ENCODE measurements around the gene CHIC1.

- TF ChIP-seq, protein P1, sequence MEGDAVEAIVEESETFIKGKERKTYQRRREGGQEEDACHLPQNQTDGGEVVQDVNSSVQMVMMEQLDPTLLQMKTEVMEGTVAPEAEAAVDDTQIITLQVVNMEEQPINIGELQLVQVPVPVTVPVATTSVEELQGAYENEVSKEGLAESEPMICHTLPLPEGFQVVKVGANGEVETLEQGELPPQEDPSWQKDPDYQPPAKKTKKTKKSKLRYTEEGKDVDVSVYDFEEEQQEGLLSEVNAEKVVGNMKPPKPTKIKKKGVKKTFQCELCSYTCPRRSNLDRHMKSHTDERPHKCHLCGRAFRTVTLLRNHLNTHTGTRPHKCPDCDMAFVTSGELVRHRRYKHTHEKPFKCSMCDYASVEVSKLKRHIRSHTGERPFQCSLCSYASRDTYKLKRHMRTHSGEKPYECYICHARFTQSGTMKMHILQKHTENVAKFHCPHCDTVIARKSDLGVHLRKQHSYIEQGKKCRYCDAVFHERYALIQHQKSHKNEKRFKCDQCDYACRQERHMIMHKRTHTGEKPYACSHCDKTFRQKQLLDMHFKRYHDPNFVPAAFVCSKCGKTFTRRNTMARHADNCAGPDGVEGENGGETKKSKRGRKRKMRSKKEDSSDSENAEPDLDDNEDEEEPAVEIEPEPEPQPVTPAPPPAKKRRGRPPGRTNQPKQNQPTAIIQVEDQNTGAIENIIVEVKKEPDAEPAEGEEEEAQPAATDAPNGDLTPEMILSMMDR (IDR thresholded peaks at IDR 0.05) = no peak
- TF ChIP-seq POLR2A (IDR thresholded peaks at IDR 0.05; ENCODE audit: low read length) (no peak), JUN (IDR thresholded peaks at IDR 0.05) (no peak), EP300 (IDR thresholded peaks at IDR 0.05) (no peak), HDAC2 (IDR thresholded peaks at IDR 0.05) (no peak), POLR2AphosphoS2 (conservative IDR thresholded peaks at IDR 0.05; ENCODE audit: low read length) (no peak), PBX3 (IDR thresholded peaks at IDR 0.05) (no peak), CHD4 (IDR thresholded peaks at IDR 0.05; ENCODE audit: borderline replicate concordance) (no peak), ESRRA (IDR thresholded peaks at IDR 0.05; ENCODE audit: borderline replicate concordance, low read length) (no peak), CHD2 (IDR thresholded peaks at IDR 0.05; ENCODE audit: low read length, partially characterized antibody) (no peak), CBX8 (IDR thresholded peaks at IDR 0.05) (no peak)
Observed at GRCh38 chrX:73728602-73729001, 165.6 kb downstream of the CHIC1 start.

All from A549 (cell line).